SK-N-MC (cell line): ENCODE results near the gene HIGD1C.
"Not testable (repeated sequence)": the region's sequence is repeated elsewhere in the genome, so short reads cannot be mapped to it uniquely, and the experiment has no call there.

Experiments
- DNase-seq: peaks from one replicate; pipeline ENCODE4 v3.0.0-alpha.2; 2011; ENCODE audit warnings: low read depth, low spot score
- H3K27ac ChIP-seq: fragments of 200-600 bp; sonication (generic); 2 replicates; pipeline ENCODE4 v1.5.1; 2016; ENCODE audit warnings: mixed run types
- H3K36me3 ChIP-seq: fragments of 200-600 bp; sonication (generic); 2 replicates; pipeline ENCODE4 v1.6.1; 2017; ENCODE audit warnings: antibody characterized with exemption, low read length, mixed read lengths; ENCODE audit not compliant: insufficient read depth
- H3K4me3 ChIP-seq: fragments of 200-600 bp; sonication (generic); 2 replicates; pipeline ENCODE4 v1.5.1; 2016
- H3K9ac ChIP-seq: fragments of 200-600 bp; sonication (generic); 2 replicates; pipeline ENCODE4 v1.8.0; 2017; ENCODE audit warnings: mixed run types, mixed read lengths; ENCODE audit not compliant: insufficient read length
- H3K9me3 ChIP-seq: fragments of 200-600 bp; sonication (generic); 2 replicates; pipeline ENCODE4 v1.6.1; 2017; ENCODE audit warnings: low read depth, mild to moderate bottlenecking, antibody characterized with exemption, low read length, moderate library complexity, mixed read lengths
- EZH2 ChIP-seq: fragments of 200-600 bp; sonication (generic); IDR thresholded peaks from one replicate; pipeline ENCODE4 v1.6.1; 2017; ENCODE audit warnings: antibody characterized with exemption
- FOXP2 ChIP-seq: optimal IDR thresholded peaks from 2 replicates; pipeline ENCODE3; 2011; ENCODE audit warnings: mild to moderate bottlenecking, moderate library complexity; ENCODE audit not compliant: insufficient read depth; ENCODE audit errors: extremely low read length, control extremely low read depth
- POLR2AphosphoS5 ChIP-seq: IDR thresholded peaks from 2 replicates; pipeline ENCODE4 v1.6.1; 2012; ENCODE audit warnings: mild to moderate bottlenecking, low read depth, low read length, borderline replicate concordance

Gene HIGD1C

DNA sequence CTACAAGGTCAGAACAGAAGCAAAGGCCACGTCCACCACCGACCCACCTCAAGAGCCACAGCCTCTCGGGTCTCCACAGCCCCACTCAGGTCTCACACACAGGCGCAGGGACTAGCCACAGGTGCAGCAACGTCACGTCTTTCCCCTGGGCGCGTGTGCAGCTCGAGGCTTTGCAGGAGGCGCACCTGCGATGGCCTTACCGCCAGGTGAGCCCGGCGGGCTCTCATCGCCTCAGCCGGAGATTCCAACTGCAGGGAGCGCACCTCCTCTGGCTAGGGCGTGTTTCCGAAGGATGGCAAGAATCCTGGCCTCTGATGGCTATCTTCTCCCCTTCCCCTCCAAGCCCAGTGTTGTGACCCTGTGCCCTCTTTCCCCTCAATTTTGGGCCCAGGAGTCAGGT lies at the start of gene HIGD1C:
TSS of gene HIGD1C (plus strand) at position 35 of the 400 bp plus-strand sequence. CDS start 1,455 bp downstream, outside the sequence.
- TF ChIP-seq EZH2 (no peak), POLR2AphosphoS5 (no peak), FOXP2 (no peak)
- DNase-seq, result no peak
- Histone ChIP-seq H3K36me3 (no peaks in the 10 kb centered on the region), H3K4me3 (no peak within 1 kb of the TSS), H3K9ac (no peak within 1 kb of the TSS), H3K9me3 (no peaks in the 10 kb centered on the region), H3K27ac (no peak within 1 kb of the TSS)

- not testable (repeated sequence) for H3K4me3 ChIP-seq, DNase-seq, H3K9me3 ChIP-seq, H3K9ac ChIP-seq, H3K36me3 ChIP-seq, H3K27ac ChIP-seq
These were observed 43.9 kb upstream of the HIGD1C start for GRCh38 chr12:50908479-50908878.

- H3K36me3 ChIP-seq, H3K4me3 ChIP-seq, DNase-seq, H3K9me3 ChIP-seq, H3K9ac ChIP-seq, H3K27ac ChIP-seq: not testable (repeated sequence)
These were observed 40.0 kb upstream of the HIGD1C start for GRCh38 chr12:50912361-50912760.

- TF ChIP-seq FOXP2 (no peak), POLR2AphosphoS5 (no peak), EZH2 (no peak)
- no peak for DNase-seq
- Histone ChIP-seq H3K4me3 (no peak overlapping the region), H3K9ac (no peak overlapping the region), H3K9me3 (peaks cover 10% of the 10 kb centered on the region; the same call in 1 of the 2 replicates), H3K27ac (no peak overlapping the region), H3K36me3 (no peaks in the 10 kb centered on the region)
These were observed 39.1 kb upstream of the HIGD1C start for GRCh38 chr12:50913224-50913623.

GRCh38 chr12:50914872-50915484 lies 37.4 kb upstream of the HIGD1C start:
- no peak for DNase-seq
- Histone ChIP-seq H3K4me3 (no peak overlapping the region), H3K27ac (no peak overlapping the region), H3K36me3 (no peaks in the 10 kb centered on the region), H3K9me3 (peaks cover 10% of the 10 kb centered on the region; the same call in 1 of the 2 replicates), H3K9ac (no peak overlapping the region)
- TF ChIP-seq FOXP2, result no peak
- TF ChIP-seq POLR2AphosphoS5, result no peak
- no peak for TF ChIP-seq EZH2

- Histone ChIP-seq H3K4me3 (no peak overlapping the region), H3K9me3 (peaks cover 10% of the 10 kb centered on the region; the same call in 1 of the 2 replicates), H3K36me3 (no peaks in the 10 kb centered on the region), H3K9ac (no peak overlapping the region), H3K27ac (no peak overlapping the region)
- no peak for DNase-seq
- TF ChIP-seq EZH2, result no peak
- no peak for TF ChIP-seq FOXP2
- TF ChIP-seq POLR2AphosphoS5, result no peak
These were observed 36.1 kb upstream of the HIGD1C start for GRCh38 chr12:50916292-50916691.

- TF ChIP-seq POLR2AphosphoS5 (no peak), FOXP2 (no peak), EZH2 (no peak)
These were observed 33.6 kb upstream of the HIGD1C start for GRCh38 chr12:50918584-50919316.

GRCh38 chr12:50922820-50923219 lies 29.5 kb upstream of the HIGD1C start:
- H3K9ac ChIP-seq, result no peak overlapping the region
- no peak for TF ChIP-seq FOXP2
- no peak for TF ChIP-seq EZH2
- no peak for TF ChIP-seq POLR2AphosphoS5
- DNase-seq, result no peak
- H3K4me3 ChIP-seq, result no peak overlapping the region
- peak overlapping the region; percentile 30; the same call in 1 of the 2 replicates for H3K27ac ChIP-seq
- no peaks in the 10 kb centered on the region for H3K36me3 ChIP-seq
- H3K9me3 ChIP-seq, result 0 out of 2 replicates have a peak, but pooled peaks cover 3% of the 10 kb centered on the region

More at GRCh38 chr12:50918584-50919316, 33.6 kb upstream of the HIGD1C start:
- DNase-seq, result no peak
- peaks cover 13% of the 10 kb centered on the region; the same call in 1 of the 2 replicates for H3K9me3 ChIP-seq
- no peak overlapping the region for H3K9ac ChIP-seq
- no peak overlapping the region for H3K27ac ChIP-seq
- H3K36me3 ChIP-seq, result no peaks in the 10 kb centered on the region
- no peak overlapping the region for H3K4me3 ChIP-seq
